ENCODE measurements around the gene RASA2. TPM values are rescaled to one million over a fixed set of nuclear protein-coding genes. Genes with fewer than 3 reads are reported as not detected.

The RASA2 gene
- total RNA-seq, 1 experiment from 2014 or later: 17.1 TPM

GRCh38 chr3:141652349-141652748 lies 165.5 kb downstream of the RASA2 start:
- ChIA-PET POLR2A (ENCODE audit: unreplicated experiment) (no interaction called here), CTCF (no interaction called here)
- H2AFZ ChIP-seq: no peak overlapping the region
- TF ChIP-seq CTCF (conservative IDR thresholded peaks at IDR 0.05) (no peak), EZH2 (IDR thresholded peaks at IDR 0.05; ENCODE audit: low read depth) (no peak)
- H3K36me3 ChIP-seq (ENCODE audit: low read depth): no peaks in the 10 kb centered on the region
- 0 out of 2 replicates have a peak, but pooled peaks cover 3% of the 10 kb centered on the region for H3F3A ChIP-seq (ENCODE audit: insufficient read depth, low read depth)
- intact Hi-C loops (cut with micrococcal nuclease; ENCODE audit: unreplicated experiment): no loop called here
- no peaks in the 10 kb centered on the region for H4K20me1 ChIP-seq (ENCODE audit: insufficient read depth)
- H3K79me2 ChIP-seq (ENCODE audit: low read depth): no peaks in the 10 kb centered on the region
- no peaks in the 10 kb centered on the region for H3K9me3 ChIP-seq (ENCODE audit: insufficient read depth, low read depth)
- BruUV-seq (replicated peaks): no TSS peak
- no peak overlapping the region for H3K4me3 ChIP-seq
- no peaks in the 10 kb centered on the region for H3K4me1 ChIP-seq (replicated peaks; ENCODE audit: insufficient read depth)
- H3K9me2 ChIP-seq (ENCODE audit: insufficient read depth): no peaks in the 10 kb centered on the region
- peaks cover 4% of the 10 kb centered on the region for H3K27me3 ChIP-seq (ENCODE audit: insufficient read depth, low read depth)
- H3K4me2 ChIP-seq: no peak overlapping the region
- DNase-seq: no peak
- H3K27ac ChIP-seq: no peak overlapping the region

GRCh38 chr3:141653847-141654246 lies 167.0 kb downstream of the RASA2 start:
- Histone ChIP-seq H3F3A (ENCODE audit: insufficient read depth, low read depth) (0 out of 2 replicates have a peak, but pooled peaks cover 3% of the 10 kb centered on the region), H2AFZ (no peak overlapping the region), H3K9me2 (ENCODE audit: insufficient read depth) (no peaks in the 10 kb centered on the region), H3K27me3 (ENCODE audit: insufficient read depth, low read depth) (peaks cover 19% of the 10 kb centered on the region), H3K4me2 (no peak overlapping the region), H3K79me2 (ENCODE audit: low read depth) (no peaks in the 10 kb centered on the region), H3K4me3 (no peak overlapping the region), H3K27ac (no peak overlapping the region), H3K4me1 (replicated peaks; ENCODE audit: insufficient read depth) (no peaks in the 10 kb centered on the region), H3K36me3 (ENCODE audit: low read depth) (no peaks in the 10 kb centered on the region), H3K9me3 (ENCODE audit: insufficient read depth, low read depth) (no peaks in the 10 kb centered on the region), H4K20me1 (ENCODE audit: insufficient read depth) (no peaks in the 10 kb centered on the region)
- TF ChIP-seq CTCF (conservative IDR thresholded peaks at IDR 0.05): no peak
- no peak for TF ChIP-seq EZH2 (IDR thresholded peaks at IDR 0.05; ENCODE audit: low read depth)
- ChIA-PET CTCF (no interaction called here), POLR2A (ENCODE audit: unreplicated experiment) (no interaction called here)
- no TSS peak for BruUV-seq (replicated peaks)
- intact Hi-C loops (cut with micrococcal nuclease; ENCODE audit: unreplicated experiment): no loop called here
- no peak for DNase-seq

GRCh38 chr3:141655801-141656200 lies 169.0 kb downstream of the RASA2 start:
- intact Hi-C loops (cut with micrococcal nuclease; ENCODE audit: unreplicated experiment): no loop called here
- Histone ChIP-seq H3K4me1 (replicated peaks; ENCODE audit: insufficient read depth) (no peaks in the 10 kb centered on the region), H3F3A (ENCODE audit: insufficient read depth, low read depth) (0 out of 2 replicates have a peak, but pooled peaks cover 3% of the 10 kb centered on the region), H3K4me3 (no peak overlapping the region), H4K20me1 (ENCODE audit: insufficient read depth) (no peaks in the 10 kb centered on the region), H3K27me3 (ENCODE audit: insufficient read depth, low read depth) (peaks cover 38% of the 10 kb centered on the region), H3K4me2 (no peak overlapping the region), H3K9me2 (ENCODE audit: insufficient read depth) (no peaks in the 10 kb centered on the region), H3K36me3 (ENCODE audit: low read depth) (no peaks in the 10 kb centered on the region), H3K27ac (no peak overlapping the region), H3K9me3 (ENCODE audit: insufficient read depth, low read depth) (no peaks in the 10 kb centered on the region), H2AFZ (no peak overlapping the region), H3K79me2 (ENCODE audit: low read depth) (no peaks in the 10 kb centered on the region)
- DNase-seq: no peak
- TF ChIP-seq EZH2 (IDR thresholded peaks at IDR 0.05; ENCODE audit: low read depth) (no peak), CTCF (conservative IDR thresholded peaks at IDR 0.05) (no peak)
- ChIA-PET POLR2A (ENCODE audit: unreplicated experiment) (no interaction called here), CTCF (no interaction called here)
- BruUV-seq (replicated peaks): no TSS peak

Data from PC-9 (cell line).